ENCODE measurements around the gene MVD. TPM values are rescaled to one million over a fixed set of nuclear protein-coding genes. Genes with fewer than 3 reads are reported as not detected.

The MVD gene, protein sequence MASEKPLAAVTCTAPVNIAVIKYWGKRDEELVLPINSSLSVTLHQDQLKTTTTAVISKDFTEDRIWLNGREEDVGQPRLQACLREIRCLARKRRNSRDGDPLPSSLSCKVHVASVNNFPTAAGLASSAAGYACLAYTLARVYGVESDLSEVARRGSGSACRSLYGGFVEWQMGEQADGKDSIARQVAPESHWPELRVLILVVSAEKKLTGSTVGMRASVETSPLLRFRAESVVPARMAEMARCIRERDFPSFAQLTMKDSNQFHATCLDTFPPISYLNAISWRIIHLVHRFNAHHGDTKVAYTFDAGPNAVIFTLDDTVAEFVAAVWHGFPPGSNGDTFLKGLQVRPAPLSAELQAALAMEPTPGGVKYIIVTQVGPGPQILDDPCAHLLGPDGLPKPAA
- 144 and 149 TPM in 2 replicates for total RNA-seq (2014; rRNA removed; shearing (Covaris generic))
- polyA plus RNA-seq (2016; fragmentation: Nextera tagmentation; extraction: Ambion mirVana) = 94.2 and 95.3 TPM in 2 replicates
- long read RNA-seq, transcript MVD-201 (10 exons, 1,823 nt) = major isoform, 61 of 73 reads
- long read RNA-seq, partial matches to known transcripts = 3 of 73 reads
- long read RNA-seq, other reads (novel, unspliced or antisense) = 9 of 73 reads

DNA sequence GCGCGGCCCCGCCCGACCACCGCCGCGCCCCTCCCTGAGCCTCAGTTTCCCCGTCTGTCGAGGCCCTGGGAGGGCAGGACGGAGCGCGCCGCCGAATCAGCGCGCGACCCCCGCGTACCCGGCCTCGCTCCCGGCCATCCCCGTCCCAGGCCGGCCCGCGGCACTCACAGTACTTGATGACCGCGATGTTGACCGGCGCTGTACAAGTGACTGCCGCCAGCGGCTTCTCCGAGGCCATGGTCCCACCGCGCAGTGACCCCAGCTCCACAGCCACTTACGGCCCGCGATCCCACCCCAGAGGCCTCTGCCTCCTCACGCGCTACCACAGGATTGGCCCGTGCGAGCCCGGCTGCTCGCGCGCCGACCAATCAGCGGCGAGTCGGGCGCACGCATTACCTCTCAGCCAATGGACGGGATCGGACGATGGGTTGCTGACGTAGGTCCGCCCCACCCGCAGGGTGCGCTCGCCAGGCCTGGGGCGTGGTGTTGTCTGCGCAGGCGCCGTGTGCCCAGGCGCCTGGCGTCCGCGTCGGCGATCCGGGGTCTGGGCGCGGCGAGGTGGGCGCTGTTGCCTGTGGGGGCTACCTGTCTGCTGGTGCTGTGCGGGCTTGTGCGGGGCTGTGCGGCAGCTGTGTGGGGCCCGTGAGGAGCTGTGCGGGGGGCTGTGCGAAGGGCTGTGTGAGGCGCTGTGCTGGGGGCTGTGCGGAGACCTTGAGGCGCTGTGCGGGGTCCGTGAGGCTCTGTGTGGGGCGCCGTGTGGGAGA, at the start of gene MVD:
Gene MVD, minus strand, starts transcription at position 249 of the 764 bp plus-strand sequence. Its CDS starts 11 bp downstream, at position 238.
- H3K27me3 Mint-ChIP-seq (ENCODE audit: insufficient read depth, low read depth, poor library complexity) = peaks cover 15% of the 10 kb centered on the region
- H3K4me3 Mint-ChIP-seq = peak within 1 kb of the TSS; percentile 96
- peaks cover 6% of the 10 kb centered on the region for H3K9me3 Mint-ChIP-seq
- Histone ChIP-seq H3K79me2 (replicated peaks; ENCODE audit: insufficient read depth) (peaks cover 62% of the 10 kb centered on the region), H3K9me2 (ENCODE audit: insufficient read depth) (no peaks in the 10 kb centered on the region), H3K4me1 (ENCODE audit: insufficient read depth) (peaks cover 18% of the 10 kb centered on the region), H3K36me3 (ENCODE audit: insufficient read depth) (0 out of 2 replicates have a peak, but pooled peaks cover 1% of the 10 kb centered on the region), H3K27me3 (ENCODE audit: insufficient read depth) (no peaks in the 10 kb centered on the region), H3F3A (replicated peaks; ENCODE audit: low read depth) (0 out of 2 replicates have a peak, but pooled peaks cover 12% of the 10 kb centered on the region), H3K4me2 (peak within 1 kb of the TSS; percentile 97), H2AFZ (peak within 1 kb of the TSS; percentile 81), H4K20me1 (replicated peaks; ENCODE audit: insufficient read depth) (peaks cover 30% of the 10 kb centered on the region), H3K4me3 (peak within 1 kb of the TSS; percentile 90), H3K27ac (ENCODE audit: low read depth) (no peak within 1 kb of the TSS; the same call in 1 of the 2 replicates)
- DNase-seq (ENCODE audit: low spot score) (peak; percentile 98), ATAC-seq (peak; percentile 94)
- peaks cover 15% of the 10 kb centered on the region; the same call in 2 of the 3 replicates for H3K4me1 Mint-ChIP-seq
- H3K27ac Mint-ChIP-seq = peak within 1 kb of the TSS; percentile 93
- H3K36me3 Mint-ChIP-seq (ENCODE audit: low read depth) = peaks cover 13% of the 10 kb centered on the region
- peak; percentile 23; the same call in 1 of the 2 replicates for TF ChIP-seq NANOG (IDR thresholded peaks at IDR 0.05; ENCODE audit: borderline replicate concordance)
- no peak for TF ChIP-seq ZNF331 (CRISPR knock-in tag; IDR thresholded peaks at IDR 0.05; ENCODE audit: low read depth)
- TF ChIP-seq POLR2AphosphoS5 (IDR thresholded peaks at IDR 0.05; ENCODE audit: low read depth) = peak; percentile 96
- no peak for TF ChIP-seq ZNF114 (CRISPR knock-in tag; IDR thresholded peaks at IDR 0.05)
- TF ChIP-seq, protein P1, sequence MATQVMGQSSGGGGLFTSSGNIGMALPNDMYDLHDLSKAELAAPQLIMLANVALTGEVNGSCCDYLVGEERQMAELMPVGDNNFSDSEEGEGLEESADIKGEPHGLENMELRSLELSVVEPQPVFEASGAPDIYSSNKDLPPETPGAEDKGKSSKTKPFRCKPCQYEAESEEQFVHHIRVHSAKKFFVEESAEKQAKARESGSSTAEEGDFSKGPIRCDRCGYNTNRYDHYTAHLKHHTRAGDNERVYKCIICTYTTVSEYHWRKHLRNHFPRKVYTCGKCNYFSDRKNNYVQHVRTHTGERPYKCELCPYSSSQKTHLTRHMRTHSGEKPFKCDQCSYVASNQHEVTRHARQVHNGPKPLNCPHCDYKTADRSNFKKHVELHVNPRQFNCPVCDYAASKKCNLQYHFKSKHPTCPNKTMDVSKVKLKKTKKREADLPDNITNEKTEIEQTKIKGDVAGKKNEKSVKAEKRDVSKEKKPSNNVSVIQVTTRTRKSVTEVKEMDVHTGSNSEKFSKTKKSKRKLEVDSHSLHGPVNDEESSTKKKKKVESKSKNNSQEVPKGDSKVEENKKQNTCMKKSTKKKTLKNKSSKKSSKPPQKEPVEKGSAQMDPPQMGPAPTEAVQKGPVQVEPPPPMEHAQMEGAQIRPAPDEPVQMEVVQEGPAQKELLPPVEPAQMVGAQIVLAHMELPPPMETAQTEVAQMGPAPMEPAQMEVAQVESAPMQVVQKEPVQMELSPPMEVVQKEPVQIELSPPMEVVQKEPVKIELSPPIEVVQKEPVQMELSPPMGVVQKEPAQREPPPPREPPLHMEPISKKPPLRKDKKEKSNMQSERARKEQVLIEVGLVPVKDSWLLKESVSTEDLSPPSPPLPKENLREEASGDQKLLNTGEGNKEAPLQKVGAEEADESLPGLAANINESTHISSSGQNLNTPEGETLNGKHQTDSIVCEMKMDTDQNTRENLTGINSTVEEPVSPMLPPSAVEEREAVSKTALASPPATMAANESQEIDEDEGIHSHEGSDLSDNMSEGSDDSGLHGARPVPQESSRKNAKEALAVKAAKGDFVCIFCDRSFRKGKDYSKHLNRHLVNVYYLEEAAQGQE (IDR thresholded peaks at IDR 0.05; ENCODE audit: unreplicated experiment) = no peak
- TF ChIP-seq CREB1 (CRISPR knock-in tag; IDR thresholded peaks at IDR 0.05; ENCODE audit: low read depth) = peak; percentile 90
- TF ChIP-seq, protein P2, sequence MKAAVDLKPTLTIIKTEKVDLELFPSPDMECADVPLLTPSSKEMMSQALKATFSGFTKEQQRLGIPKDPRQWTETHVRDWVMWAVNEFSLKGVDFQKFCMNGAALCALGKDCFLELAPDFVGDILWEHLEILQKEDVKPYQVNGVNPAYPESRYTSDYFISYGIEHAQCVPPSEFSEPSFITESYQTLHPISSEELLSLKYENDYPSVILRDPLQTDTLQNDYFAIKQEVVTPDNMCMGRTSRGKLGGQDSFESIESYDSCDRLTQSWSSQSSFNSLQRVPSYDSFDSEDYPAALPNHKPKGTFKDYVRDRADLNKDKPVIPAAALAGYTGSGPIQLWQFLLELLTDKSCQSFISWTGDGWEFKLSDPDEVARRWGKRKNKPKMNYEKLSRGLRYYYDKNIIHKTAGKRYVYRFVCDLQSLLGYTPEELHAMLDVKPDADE (IDR thresholded peaks at IDR 0.05) = peak; percentile 49; the same call in 1 of the 2 replicates
- no peak for TF ChIP-seq STAT1 (IDR thresholded peaks at IDR 0.05; ENCODE audit: unreplicated experiment)
- TF ChIP-seq EZH2phosphoT487 (IDR thresholded peaks at IDR 0.05; ENCODE audit: unreplicated experiment) = no peak
- TF ChIP-seq EZH2 (IDR thresholded peaks at IDR 0.05; ENCODE audit: low read depth, unreplicated experiment) = no peak
- TF ChIP-seq, protein P3, sequence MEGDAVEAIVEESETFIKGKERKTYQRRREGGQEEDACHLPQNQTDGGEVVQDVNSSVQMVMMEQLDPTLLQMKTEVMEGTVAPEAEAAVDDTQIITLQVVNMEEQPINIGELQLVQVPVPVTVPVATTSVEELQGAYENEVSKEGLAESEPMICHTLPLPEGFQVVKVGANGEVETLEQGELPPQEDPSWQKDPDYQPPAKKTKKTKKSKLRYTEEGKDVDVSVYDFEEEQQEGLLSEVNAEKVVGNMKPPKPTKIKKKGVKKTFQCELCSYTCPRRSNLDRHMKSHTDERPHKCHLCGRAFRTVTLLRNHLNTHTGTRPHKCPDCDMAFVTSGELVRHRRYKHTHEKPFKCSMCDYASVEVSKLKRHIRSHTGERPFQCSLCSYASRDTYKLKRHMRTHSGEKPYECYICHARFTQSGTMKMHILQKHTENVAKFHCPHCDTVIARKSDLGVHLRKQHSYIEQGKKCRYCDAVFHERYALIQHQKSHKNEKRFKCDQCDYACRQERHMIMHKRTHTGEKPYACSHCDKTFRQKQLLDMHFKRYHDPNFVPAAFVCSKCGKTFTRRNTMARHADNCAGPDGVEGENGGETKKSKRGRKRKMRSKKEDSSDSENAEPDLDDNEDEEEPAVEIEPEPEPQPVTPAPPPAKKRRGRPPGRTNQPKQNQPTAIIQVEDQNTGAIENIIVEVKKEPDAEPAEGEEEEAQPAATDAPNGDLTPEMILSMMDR (conservative IDR thresholded peaks at IDR 0.05; ENCODE audit: low read depth in 2 of 2) = 0 out of 4 replicates have a peak, but pooled peaks of 1 of the 2 experiments have one; percentile 8

Measured in GM23338 (cell line).